Adrenal gland (tissue), 12 donors: ENCODE measurements around the gene SRXN1. TPM values are rescaled to one million over a fixed set of nuclear protein-coding genes. Genes with fewer than 3 reads are reported as not detected.

ENCODE experiments used
- DNase-seq, 7 donors: peaks; one replicate each; pipeline ENCODE4 v3.0.0-alpha.2; 2019 to 2020
- H3K27ac ChIP-seq, 5 donors: fragments of 200-600 bp; sonication (generic) in 4 of 5; 1 replicate in 3 of 5; 2 replicates in 2 of 5; pipeline versions ENCODE4 v1.5.1 to v1.8.0; 2016 to 2020; ENCODE audit warnings: mild to moderate bottlenecking in 1 of 5
- H3K27me3 ChIP-seq: fragments of 200-600 bp; 2 replicates; pipeline ENCODE4 v1.8.0; 2021
- H3K36me3 ChIP-seq, 2 donors: fragments of 200-600 bp; replicated peaks in 1 of 2; 1 replicate in 1 of 2; 2 replicates in 1 of 2; pipeline versions ENCODE4 v1.5.1 to v1.8.0; 2018 to 2022
- H3K4me1 ChIP-seq, 2 donors: fragments of 200-600 bp; replicated peaks in 1 of 2; 1 replicate in 1 of 2; 2 replicates in 1 of 2; pipeline versions ENCODE4 v1.5.1 to v1.8.0; 2018 to 2021
- H3K4me3 ChIP-seq, 4 donors: fragments of 200-600 bp; sonication (generic) in 3 of 4; one replicate each; pipeline ENCODE4 v1.5.1; 2016 to 2018
- H3K9me3 ChIP-seq, 3 donors: fragments of 200-600 bp; sonication (generic) in 1 of 3; replicated peaks in 1 of 3; 1 replicate in 2 of 3; 2 replicates in 1 of 3; pipeline versions ENCODE4 v1.5.1 to v1.8.0; 2016 to 2021
- POLR2A ChIP-seq, 2 donors: fragments of 450-650 bp; IDR thresholded peaks; one replicate each; pipeline ENCODE4 v1.6.1; 2017; ENCODE audit warnings: antibody characterized with exemption in 2 of 2, mild to moderate bottlenecking in 2 of 2, moderate library complexity in 1 of 2
- WGBS, 4 donors: extraction: QIAGEN DNeasy Blood & Tissue Kit in 2 of 4; methylation state at CpG; one replicate each; pipeline versions ENCODE4 v1.1.5 to v1.1.7; 2013 to 2017; 5-methylcytosine and 5-hydroxymethylcytosine counted together
- intact Hi-C, 2 donors: fragments of 100-400 bp; cut with DNase I; formaldehyde crosslinking; loops; one replicate each; pipeline versions ENCODE4 v1.14.1 to v1.15.0; 2022 to 2023
- polyA plus RNA-seq, 3 donors: library from polyadenylated mRNA; stranded (reverse); fragments of 200-250 nt in 2 of 3; fragments of 350-450 nt in 1 of 3; fragmentation: Illumina TruSeq in 1 of 3; extraction: RNeasy Lipid Tissue Mini Kit (QIAGEN cat#74804) in 1 of 3; gene quantifications; one replicate each; pipeline ENCODE4 v1.2.3, GENCODE V29; 2013 to 2014
- total RNA-seq, 9 donors: library from RNA; depleted of rRNA in 4 of 9; stranded (reverse); fragments of >200 nt in 4 of 9; fragments of 120-200 nt in 1 of 9; fragmentation: NEBNext Ultra II Directional in 1 of 9; extraction: Animal tissue kit (Norgen Biotek cat#: 25700) in 1 of 9; gene quantifications; one replicate each; pipeline versions ENCODE4 v1.1.0 to v1.2.4, GENCODE V29; 2013 to 2023
- TF ChIP-seq, protein P1 (sequence below), 6 experiments: fragments of 450-650 bp in 4 of 6; fragments of 200-600 bp in 2 of 6; sonication (generic) in 1 of 6; IDR thresholded peaks; 1 replicate in 5 of 6; 2 replicates in 1 of 6; pipeline versions ENCODE4 v1.5.1 to v1.8.0; 2016 to 2021; ENCODE audit warnings: antibody characterized with exemption in 6 of 6, mild to moderate bottlenecking in 2 of 6, moderate library complexity in 1 of 6
- donor health status: healthy with polysubstance abuse.
- donor health status: Bipolar disorder and iron deficiency.
- donor health status: DM: yes; HTN: yes; CAD: no.
- donor health status: DM: no; HTN: no; CAD: no.
- donor health status: DM: no; HTN: no; CAD: no.
- donor health status: DM: yes; HTN: yes; CAD: no.

Gene SRXN1
- total and polyA plus RNA-seq, 12 donors = 19.1 to 203 (median 67.6) TPM

DNA sequence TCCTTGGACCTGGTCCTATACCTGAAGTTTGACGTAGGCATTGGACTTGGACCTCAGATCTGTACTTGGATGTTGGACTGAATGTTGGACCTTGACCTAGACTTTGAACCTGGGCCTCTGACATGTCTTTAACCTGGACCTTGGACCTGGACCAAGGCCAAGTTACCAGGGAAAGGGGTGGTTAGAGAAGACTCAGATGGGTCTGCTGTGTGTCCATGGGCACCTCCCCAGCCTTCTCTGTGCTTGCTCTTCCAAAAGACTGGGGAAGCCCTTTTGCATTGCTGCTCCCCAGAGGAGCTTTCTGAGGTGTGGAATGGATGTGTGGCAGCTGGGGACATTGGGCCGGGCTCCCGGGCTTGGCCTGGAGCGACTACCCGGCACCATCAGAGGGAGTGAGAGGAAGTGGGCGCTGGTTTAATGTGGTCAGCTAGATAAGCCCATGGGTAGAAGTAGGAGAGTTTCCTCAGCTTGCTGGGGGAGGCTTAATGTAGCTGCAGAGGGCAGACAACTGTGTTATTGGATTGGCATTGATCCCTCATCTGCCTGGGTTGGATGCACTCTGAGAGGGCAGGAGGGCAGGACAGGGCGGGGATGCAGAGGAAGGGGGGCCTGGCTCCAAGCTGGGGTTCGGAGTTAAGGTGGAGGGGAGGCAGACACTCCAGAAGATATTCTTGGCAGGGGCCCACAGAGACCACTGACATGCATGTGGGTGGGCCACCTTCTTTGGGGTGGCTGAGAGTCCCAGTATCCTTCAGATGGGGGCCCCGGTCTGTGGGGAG, 18.4 kb upstream of the SRXN1 start:
- no peak for DNase-seq
- Histone ChIP-seq H3K4me1 (peaks cover 0 to 12% of the 10 kb centered on the region in 2 donors), H3K9me3 (no peaks in the 10 kb centered on the region), H3K36me3 (no peaks in the 10 kb centered on the region), H3K27me3 (peaks cover 7% of the 10 kb centered on the region), H3K4me3 (no peak overlapping the region), H3K27ac (no peak overlapping the region)
- 48 to 74% (median 62%) methylated on average over 6 to 9 of the region's 9 CpGs for WGBS, 4 donors
- intact Hi-C loops = no loop called here
- TF ChIP-seq POLR2A (IDR thresholded peaks at IDR 0.05) = no peak
- TF ChIP-seq, protein P1, sequence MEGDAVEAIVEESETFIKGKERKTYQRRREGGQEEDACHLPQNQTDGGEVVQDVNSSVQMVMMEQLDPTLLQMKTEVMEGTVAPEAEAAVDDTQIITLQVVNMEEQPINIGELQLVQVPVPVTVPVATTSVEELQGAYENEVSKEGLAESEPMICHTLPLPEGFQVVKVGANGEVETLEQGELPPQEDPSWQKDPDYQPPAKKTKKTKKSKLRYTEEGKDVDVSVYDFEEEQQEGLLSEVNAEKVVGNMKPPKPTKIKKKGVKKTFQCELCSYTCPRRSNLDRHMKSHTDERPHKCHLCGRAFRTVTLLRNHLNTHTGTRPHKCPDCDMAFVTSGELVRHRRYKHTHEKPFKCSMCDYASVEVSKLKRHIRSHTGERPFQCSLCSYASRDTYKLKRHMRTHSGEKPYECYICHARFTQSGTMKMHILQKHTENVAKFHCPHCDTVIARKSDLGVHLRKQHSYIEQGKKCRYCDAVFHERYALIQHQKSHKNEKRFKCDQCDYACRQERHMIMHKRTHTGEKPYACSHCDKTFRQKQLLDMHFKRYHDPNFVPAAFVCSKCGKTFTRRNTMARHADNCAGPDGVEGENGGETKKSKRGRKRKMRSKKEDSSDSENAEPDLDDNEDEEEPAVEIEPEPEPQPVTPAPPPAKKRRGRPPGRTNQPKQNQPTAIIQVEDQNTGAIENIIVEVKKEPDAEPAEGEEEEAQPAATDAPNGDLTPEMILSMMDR (IDR thresholded peaks at IDR 0.05) = no peak

GRCh38 chr20:669573-669972, 16.6 kb upstream of the SRXN1 start:
- Histone ChIP-seq H3K36me3 (no peaks in the 10 kb centered on the region), H3K27me3 (peaks cover 26% of the 10 kb centered on the region), H3K9me3 (no peaks in the 10 kb centered on the region), H3K4me1 (no peaks in the 10 kb centered on the region), H3K27ac (no peak overlapping the region), H3K4me3 (no peak overlapping the region)
- 79 to 84% (median 83%) methylated on average over 5 to 7 of the region's 7 CpGs for WGBS, 4 donors
- TF ChIP-seq POLR2A (IDR thresholded peaks at IDR 0.05) = no peak
- TF ChIP-seq, protein P1 (IDR thresholded peaks at IDR 0.05) = no peak
- intact Hi-C loops = no loop called here
- DNase-seq = no peak

DNA sequence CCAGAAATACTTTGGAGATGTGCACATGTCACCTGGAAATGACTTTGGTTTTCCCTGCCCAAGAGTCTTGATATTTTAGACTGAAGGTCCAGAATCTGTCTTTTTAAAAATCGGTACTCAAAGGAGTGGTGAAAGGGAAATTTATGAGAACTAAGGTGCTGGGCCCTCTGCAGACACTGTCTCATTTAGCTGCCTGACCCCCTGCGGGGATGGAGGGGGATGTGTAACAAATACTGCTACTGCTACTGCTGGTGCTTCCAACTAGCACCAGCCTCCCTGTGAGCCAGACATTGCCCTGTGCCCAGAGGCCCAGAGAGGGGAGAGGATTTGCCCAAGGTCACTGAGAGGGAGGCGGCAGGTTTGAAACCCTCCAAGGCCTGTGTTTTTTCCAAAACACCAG, 15.6 kb upstream of the SRXN1 start:
- H3K36me3 ChIP-seq = no peaks in the 10 kb centered on the region
- no peak overlapping the region for H3K4me3 ChIP-seq
- no peaks in the 10 kb centered on the region for H3K9me3 ChIP-seq
- DNase-seq = no peak
- H3K27ac ChIP-seq = no peak overlapping the region
- H3K27me3 ChIP-seq = peaks cover 33% of the 10 kb centered on the region
- 55 to 65% (median 59%) methylated on average over 2 to 3 of the region's 3 CpGs for WGBS, 4 donors
- H3K4me1 ChIP-seq = no peaks in the 10 kb centered on the region
- intact Hi-C loops = no loop called here
- TF ChIP-seq POLR2A (IDR thresholded peaks at IDR 0.05) = no peak
- TF ChIP-seq, protein P1 (IDR thresholded peaks at IDR 0.05) = no peak

GRCh38 chr20:668050-668449, 15.1 kb upstream of the SRXN1 start:
- peaks cover 39% of the 10 kb centered on the region for H3K27me3 ChIP-seq
- no peak for DNase-seq
- H3K9me3 ChIP-seq = no peaks in the 10 kb centered on the region
- no peak overlapping the region for H3K4me3 ChIP-seq
- no peaks in the 10 kb centered on the region for H3K36me3 ChIP-seq
- H3K27ac ChIP-seq = no peak overlapping the region
- intact Hi-C loops = no loop called here
- no peaks in the 10 kb centered on the region for H3K4me1 ChIP-seq
- TF ChIP-seq, protein P1 (IDR thresholded peaks at IDR 0.05) = no peak
- TF ChIP-seq POLR2A (IDR thresholded peaks at IDR 0.05) = no peak
